OCI-M1 (cell line): ENCODE results near the gene CACNA1B.

Experiments used
- DNase-seq: peaks from one replicate; lab custom pipeline; 2025; lab: John Stamatoyannopoulos, UW

Gene CACNA1B

GRCh38 chr9:138040446-138041430 is 163.2 kb downstream of the CACNA1B start:
- no peak for DNase-seq

DNA sequence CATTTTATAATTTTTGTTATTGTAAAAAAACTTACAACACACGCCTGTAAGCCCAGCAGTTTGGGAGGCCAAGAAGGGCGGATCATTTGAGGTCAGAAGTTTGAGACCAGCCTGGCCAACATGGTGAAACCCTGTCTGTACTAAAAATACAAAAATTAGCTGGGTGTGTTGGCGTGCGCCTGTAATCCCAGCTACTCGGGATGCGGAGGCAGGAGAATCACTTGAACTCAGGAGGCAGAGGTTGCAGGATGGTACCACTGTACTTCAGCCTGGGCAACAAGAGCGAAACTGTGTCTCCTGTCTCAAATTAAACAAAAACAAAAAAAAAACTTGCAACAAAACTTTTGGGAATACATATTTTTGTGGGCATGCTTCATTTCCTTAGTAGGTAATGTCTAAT is 164.6 kb downstream of the CACNA1B start:
- DNase-seq: no peak

GRCh38 chr9:138042640-138043039 is 165.1 kb downstream of the CACNA1B start:
- no peak for DNase-seq

- DNase-seq: no peak
These were observed 165.5 kb downstream of the CACNA1B start for GRCh38 chr9:138043061-138043410.

GRCh38 chr9:138043411-138044345 is 166.1 kb downstream of the CACNA1B start:
- DNase-seq: no peak

DNA sequence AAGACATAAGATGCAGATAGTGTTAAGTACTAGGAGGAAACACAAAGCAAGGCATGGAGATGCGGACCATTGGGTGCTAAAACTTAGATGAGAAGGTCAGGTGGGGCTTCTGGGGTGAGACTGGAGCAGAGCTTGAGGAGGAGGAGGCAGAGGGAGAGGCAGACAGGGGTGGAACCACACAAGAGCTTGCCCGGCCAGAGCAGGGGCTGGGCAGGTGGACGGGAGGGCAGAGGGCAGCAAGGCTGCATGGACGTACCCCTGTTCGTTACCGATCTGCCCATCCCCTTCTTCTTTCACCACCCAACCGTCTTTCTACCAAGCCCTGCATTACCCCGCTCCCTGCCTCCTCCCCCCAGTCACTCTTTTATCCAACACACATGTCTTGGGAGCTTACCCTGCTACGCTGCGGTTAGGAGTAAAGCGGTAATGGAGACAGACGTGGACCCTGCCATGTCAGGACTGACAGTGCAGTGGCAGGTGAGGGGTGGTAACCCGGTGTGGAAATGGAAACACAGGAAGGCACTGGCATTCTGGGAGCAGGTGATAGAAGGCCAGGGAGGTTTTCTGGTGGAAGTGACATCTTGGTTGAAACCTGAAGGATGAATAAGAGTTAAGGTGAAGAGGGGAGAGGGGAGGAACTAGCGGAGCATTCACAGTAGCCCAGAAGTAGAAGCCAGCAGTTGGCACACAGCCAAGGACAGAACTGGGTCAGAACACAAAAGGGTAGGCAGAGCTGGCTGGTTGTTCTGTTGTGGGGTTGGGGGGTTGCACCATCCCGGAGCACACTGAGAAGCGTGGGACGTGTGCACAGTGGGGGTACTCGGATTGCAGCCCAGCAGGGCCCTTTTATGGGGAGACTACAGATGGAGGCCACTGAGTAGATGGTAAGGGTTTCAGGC is 167.2 kb downstream of the CACNA1B start:
- no peak for DNase-seq

DNA sequence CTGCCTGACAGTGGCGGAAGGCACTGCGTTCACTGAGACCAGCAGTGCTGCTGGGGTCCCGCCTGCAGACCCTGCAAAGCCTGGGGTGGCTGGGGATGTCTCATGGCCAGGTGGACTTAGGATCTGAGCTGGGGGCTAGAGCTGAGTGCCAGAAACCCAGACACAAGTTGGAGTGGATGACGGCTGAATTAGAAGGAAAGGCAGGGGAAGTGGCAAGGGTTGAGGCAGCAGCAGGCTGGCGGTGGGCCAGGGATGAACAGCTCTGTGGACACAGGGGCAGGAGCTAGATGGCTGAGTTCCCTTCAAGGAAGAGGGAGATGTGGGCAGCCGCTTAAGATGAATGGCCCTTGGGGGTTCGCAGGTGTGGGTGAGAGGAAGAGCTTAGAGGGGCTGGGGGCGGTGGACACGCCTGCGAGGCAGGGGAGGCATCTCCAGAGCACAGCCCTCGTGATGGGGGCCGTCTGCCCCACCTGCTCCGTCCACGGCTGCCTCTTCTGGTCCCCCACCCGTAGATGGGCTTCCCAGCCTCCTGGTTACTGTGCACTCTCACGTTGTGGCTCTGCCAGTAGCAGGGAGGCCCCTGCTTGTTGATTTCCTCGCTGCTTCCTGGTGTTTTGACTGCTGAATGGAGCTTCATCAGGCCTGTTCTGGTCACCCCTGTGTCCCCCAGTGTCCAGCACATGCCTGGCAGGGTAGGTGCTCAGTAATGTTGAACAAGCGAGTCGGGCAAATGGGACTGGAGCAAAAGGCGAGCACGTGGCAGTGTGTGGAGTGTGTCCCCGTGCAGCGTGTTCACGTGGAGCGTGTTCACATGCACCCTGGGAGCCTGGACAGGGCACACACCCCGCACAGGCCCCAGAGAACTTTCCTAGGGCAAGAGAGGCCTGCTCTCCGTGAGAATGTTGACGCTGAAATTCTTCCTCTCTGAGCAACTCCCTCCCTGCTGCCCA is 168.2 kb downstream of the CACNA1B start:
- no peak for DNase-seq

DNA sequence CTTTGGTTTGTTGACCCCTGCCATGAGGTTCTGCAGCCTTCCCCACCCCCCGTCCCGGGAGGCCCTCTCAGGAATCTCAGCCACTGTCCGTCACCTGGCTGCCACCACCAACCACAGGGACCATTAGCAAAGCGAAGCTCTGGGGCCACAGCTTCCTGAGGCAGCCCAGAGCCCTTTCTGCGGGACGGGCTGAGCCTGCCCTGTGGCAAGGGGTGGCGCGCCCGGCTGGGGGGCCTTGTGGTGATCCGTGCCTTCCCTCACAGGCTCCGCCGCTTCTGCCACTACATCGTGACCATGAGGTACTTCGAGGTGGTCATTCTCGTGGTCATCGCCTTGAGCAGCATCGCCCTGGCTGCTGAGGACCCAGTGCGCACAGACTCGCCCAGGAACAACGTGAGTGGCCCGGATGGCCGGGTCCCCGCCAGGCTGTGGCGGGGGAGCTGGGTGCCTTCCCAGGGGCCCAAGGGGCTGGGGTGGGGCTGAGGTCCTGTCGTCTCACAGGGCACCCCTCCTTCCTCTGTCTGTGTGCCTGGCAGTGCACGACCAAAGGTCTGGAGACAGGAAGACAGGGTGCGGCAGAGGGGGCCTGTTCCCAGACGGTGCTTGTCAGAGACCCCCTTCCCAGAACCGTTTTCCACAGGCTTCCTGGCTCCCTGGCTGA is 169.2 kb downstream of the CACNA1B start:
- DNase-seq: no peak

DNA sequence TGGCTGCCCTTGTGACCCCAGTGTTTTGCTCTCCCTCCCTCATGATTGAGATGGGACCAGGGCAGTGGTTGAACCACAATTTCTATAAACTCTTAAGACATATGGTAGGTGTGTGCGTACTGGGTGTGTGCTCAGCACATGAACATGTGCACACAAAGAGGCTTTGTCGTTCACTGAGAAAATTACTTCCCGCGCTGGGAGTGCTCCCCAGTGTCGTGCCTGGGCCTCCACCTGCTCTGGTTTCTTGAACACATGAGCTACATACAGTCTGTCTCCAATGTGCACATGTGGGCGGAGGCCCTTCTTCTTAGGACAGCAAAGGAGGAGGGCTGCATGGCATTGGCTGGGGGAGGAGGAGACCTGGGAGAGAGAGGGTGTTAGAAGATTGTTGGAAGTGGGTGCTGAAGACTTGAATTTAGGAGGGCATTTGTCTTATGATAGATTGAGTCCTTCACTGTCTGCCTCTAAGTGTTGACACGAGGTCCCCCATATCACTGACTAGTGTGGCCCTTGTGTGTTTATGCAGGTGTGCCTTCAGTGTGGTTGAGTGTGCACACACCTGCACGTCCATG is 170.0 kb downstream of the CACNA1B start:
- DNase-seq: no peak

DNA sequence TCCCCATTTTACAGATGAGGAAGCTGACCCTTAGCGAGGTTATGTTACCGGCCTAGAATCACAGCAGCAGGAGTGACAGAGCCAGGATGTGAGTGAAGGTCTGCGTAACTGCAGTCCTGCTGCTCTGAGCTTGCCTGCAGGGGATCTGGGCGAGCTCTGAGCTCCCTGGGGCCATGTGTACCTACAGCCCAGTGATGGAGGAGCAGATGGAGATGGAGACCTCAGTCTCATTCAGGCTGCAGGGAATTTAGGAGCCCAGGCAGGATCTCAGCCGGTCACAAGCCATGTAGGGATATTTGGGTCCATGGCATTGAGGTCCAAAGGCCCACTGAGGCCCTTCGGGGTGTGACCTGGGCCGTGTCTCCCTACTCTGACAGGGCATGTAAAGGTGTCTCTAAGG is 170.6 kb downstream of the CACNA1B start:
- no peak for DNase-seq

DNA sequence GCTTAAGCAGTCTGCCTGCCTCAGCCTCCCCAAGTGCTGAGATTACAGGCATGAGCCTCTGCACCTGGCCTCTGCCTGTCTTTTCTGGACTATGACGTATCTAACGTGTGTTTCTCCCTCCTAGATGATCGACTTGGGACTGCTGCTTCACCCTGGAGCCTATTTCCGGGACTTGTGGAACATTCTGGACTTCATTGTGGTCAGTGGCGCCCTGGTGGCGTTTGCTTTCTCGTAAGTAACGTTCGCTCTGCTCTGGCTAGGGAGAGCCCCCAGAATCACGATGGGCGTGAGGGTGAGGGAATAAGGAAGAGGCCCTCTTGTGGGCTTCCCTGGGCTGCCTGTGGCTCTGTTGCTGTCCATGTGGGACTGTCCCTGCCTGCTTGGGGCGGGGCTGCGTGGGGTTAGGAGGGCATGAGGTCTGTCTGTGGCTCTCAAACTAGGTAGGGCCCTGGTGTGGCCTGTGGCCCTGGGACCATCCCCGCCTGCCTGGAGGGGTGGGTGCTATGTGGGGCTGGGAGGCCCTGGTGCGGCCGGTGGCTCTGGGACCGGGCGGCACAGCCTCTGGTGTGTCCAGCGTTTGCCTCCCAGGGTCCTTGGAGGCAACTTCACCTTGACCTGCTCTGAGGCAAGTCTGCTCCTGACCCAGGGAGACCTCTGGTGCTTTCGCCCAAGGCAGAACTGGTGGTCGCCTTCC is 171.7 kb downstream of the CACNA1B start:
- DNase-seq: no peak

- no peak for DNase-seq
These were observed 172.3 kb downstream of the CACNA1B start for GRCh38 chr9:138049779-138050471.

DNA sequence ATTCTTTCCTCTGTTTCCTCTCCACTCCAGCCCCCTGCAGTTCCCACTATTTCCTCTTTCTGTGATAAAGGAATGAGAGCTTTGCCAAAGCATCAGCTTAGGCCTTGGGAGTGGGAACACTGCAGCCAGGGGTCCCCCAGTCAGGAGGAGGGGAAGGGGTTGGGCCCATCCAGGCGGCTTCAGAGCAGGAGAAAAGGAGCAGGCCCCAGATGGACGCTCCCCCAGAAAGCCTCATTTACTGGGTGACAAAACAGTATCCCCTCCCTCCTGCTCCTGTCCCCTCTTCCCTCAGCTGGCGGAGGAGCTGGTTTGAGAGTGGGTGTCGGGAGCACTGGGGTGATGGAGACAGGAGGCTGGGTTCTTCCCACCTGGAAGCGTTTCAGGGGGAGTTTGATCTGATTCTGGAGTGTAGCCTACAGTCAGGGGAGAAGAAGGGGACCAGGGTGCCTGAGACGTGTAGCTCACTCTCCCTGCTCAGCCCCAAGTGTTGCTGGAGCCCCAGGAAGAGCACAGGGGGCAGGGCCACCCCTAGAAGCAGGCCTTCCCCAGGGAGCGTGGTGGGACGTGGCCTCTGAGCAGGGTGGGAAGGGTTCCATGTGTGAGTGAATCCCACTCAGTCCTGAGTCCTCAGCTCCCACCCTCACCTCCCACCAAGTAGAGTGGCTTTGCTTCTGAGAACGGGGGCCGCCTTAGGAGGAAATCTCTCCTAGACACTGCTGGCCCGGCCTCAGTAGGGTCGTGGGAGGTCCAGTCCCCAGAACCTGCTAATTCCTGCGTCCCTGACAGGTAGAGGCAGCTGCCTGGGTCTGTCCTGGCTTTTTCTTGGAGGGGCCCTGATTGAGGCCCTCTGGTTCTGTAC is 173.1 kb downstream of the CACNA1B start:
- DNase-seq: no peak

GRCh38 chr9:138051586-138052321 is 174.2 kb downstream of the CACNA1B start:
- no peak for DNase-seq

- DNase-seq: no peak
These were observed 174.7 kb downstream of the CACNA1B start for GRCh38 chr9:138052322-138052615.

GRCh38 chr9:138052635-138053320 is 175.2 kb downstream of the CACNA1B start:
- no peak for DNase-seq
